ENCODE results near the gene CDH23.

Gene CDH23

GRCh38 chr10:71392292-71392691 is 4.4 kb upstream of the CDH23 start:
- DNase-seq: no peak

GRCh38 chr10:71392791-71393781 is 3.6 kb upstream of the CDH23 start:
- no peak for DNase-seq

- no peak for DNase-seq
Observed at GRCh38 chr10:71393841-71394475, 2.8 kb upstream of the CDH23 start.

GRCh38 chr10:71394926-71395562 is 1.7 kb upstream of the CDH23 start:
- DNase-seq: no peak

- DNase-seq: no peak
Observed at GRCh38 chr10:71395621-71396020, 1.1 kb upstream of the CDH23 start.

- DNase-seq: peak in 32 of 51 donors; percentile 20 to 79 (median 49)
Observed at GRCh38 chr10:71396084-71396710, 523 bp upstream of the CDH23 start.

GRCh38 chr10:71397296-71398212 is 834 bp downstream of the CDH23 start:
- peak in 6 of 51 donors; percentile 12 to 29 (median 20) for DNase-seq

- no peak for DNase-seq
Observed at GRCh38 chr10:71398976-71399375, 2.3 kb downstream of the CDH23 start.

- no peak for DNase-seq
Observed at GRCh38 chr10:71399946-71400345, 3.2 kb downstream of the CDH23 start.

GRCh38 chr10:71401056-71401455 is 4.3 kb downstream of the CDH23 start:
- DNase-seq: no peak

GRCh38 chr10:71402005-71402404 is 5.3 kb downstream of the CDH23 start:
- DNase-seq: no peak

- DNase-seq: no peak
Observed at GRCh38 chr10:71404503-71405295, 8.0 kb downstream of the CDH23 start.

GRCh38 chr10:71406878-71407277 is 10.2 kb downstream of the CDH23 start:
- no peak for DNase-seq

- DNase-seq: no peak
Observed at GRCh38 chr10:71408436-71409225, 11.9 kb downstream of the CDH23 start.

GRCh38 chr10:71409516-71410104 is 12.9 kb downstream of the CDH23 start:
- DNase-seq: no peak

- DNase-seq: no peak
Observed at GRCh38 chr10:71413581-71413980, 16.9 kb downstream of the CDH23 start.

GRCh38 chr10:71414359-71414758 is 17.6 kb downstream of the CDH23 start:
- no peak for DNase-seq

GRCh38 chr10:71419002-71419540 is 22.4 kb downstream of the CDH23 start:
- no peak for DNase-seq

Data from hypothalamus (tissue), 51 donors.